HG03064 (cell line): Measurements from ENCODE around the gene MS4A12.
"Not testable (repeated sequence)": the region's sequence is repeated elsewhere in the genome, so short reads cannot be mapped to it uniquely, and the experiment has no call there.

Experiments
- ATAC-seq: cut with Tn5 transposase; IDR thresholded peaks from one replicate; pipeline ENCODE4 v1.9.1; 2021; ENCODE audit warnings: low read depth; ENCODE audit not compliant: unreplicated experiment

Gene MS4A12

GRCh38 chr11:60511393-60511792, 18.8 kb downstream of the MS4A12 start:
- ATAC-seq = no peak

GRCh38 chr11:60512651-60513225, 20.2 kb downstream of the MS4A12 start:
- ATAC-seq = no peak

- no peak for ATAC-seq
Measured at GRCh38 chr11:60513496-60514460, 21.2 kb downstream of the MS4A12 start.

GRCh38 chr11:60515144-60515855, 22.7 kb downstream of the MS4A12 start, which contains the start of gene MS4A13:
MS4A13 (plus strand) TSS chr11:60515392; CDS start chr11:60518084, 2,692 bp downstream.
- no peak for ATAC-seq

- ATAC-seq = no peak
Measured at GRCh38 chr11:60528465-60528864, 35.9 kb downstream of the MS4A12 start.

GRCh38 chr11:60528934-60529333, 36.4 kb downstream of the MS4A12 start:
- ATAC-seq = no peak

GRCh38 chr11:60530454-60531100, 38.0 kb downstream of the MS4A12 start:
- ATAC-seq = no peak

- ATAC-seq = not testable (repeated sequence)
Measured at GRCh38 chr11:60532383-60532782, 39.8 kb downstream of the MS4A12 start.

GRCh38 chr11:60538627-60539026, 46.0 kb downstream of the MS4A12 start:
- not testable (repeated sequence) for ATAC-seq

- ATAC-seq = no peak
Measured at GRCh38 chr11:60544077-60544476, 51.5 kb downstream of the MS4A12 start.
